Measurements from ENCODE around the gene DHRS9.

DNA sequence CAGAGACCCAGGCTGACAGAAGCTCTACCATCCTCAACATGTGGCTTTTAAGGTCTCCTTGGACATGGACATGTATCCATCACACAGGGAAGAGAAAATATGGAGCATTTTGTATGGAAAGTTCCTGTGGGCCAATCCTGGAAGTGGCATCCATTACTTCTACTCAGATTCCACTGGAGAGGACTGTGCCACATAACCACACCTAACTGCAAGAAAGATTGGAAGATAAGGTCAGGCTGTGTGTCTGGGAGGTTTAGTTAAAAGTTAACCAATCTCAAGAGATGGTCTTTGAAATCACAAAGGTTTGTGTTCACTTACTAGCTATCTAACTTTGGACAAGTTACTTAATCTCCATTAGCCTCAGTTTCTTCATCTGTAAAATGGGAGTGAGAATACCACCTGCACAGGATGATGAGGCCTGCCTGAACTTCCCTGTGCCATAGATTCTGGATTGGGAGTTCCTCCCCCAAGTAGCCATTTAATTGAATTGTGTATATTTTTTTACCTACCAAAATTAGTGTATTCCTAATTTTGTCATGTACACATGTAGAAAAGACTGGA, 34.3 kb upstream of the DHRS9 start:
- no peak for TF ChIP-seq KLF16 (tag by site-specific recombination; IDR thresholded peaks at IDR 0.05)
- no peak for TF ChIP-seq ZXDB (tag by site-specific recombination; IDR thresholded peaks at IDR 0.05)
- TF ChIP-seq ZNF274 (IDR thresholded peaks at IDR 0.05; ENCODE audit: low read length): no peak
- no peak for TF ChIP-seq ZNF274 (tag by site-specific recombination; IDR thresholded peaks at IDR 0.05; ENCODE audit: borderline replicate concordance)
- TF ChIP-seq, protein P1, sequence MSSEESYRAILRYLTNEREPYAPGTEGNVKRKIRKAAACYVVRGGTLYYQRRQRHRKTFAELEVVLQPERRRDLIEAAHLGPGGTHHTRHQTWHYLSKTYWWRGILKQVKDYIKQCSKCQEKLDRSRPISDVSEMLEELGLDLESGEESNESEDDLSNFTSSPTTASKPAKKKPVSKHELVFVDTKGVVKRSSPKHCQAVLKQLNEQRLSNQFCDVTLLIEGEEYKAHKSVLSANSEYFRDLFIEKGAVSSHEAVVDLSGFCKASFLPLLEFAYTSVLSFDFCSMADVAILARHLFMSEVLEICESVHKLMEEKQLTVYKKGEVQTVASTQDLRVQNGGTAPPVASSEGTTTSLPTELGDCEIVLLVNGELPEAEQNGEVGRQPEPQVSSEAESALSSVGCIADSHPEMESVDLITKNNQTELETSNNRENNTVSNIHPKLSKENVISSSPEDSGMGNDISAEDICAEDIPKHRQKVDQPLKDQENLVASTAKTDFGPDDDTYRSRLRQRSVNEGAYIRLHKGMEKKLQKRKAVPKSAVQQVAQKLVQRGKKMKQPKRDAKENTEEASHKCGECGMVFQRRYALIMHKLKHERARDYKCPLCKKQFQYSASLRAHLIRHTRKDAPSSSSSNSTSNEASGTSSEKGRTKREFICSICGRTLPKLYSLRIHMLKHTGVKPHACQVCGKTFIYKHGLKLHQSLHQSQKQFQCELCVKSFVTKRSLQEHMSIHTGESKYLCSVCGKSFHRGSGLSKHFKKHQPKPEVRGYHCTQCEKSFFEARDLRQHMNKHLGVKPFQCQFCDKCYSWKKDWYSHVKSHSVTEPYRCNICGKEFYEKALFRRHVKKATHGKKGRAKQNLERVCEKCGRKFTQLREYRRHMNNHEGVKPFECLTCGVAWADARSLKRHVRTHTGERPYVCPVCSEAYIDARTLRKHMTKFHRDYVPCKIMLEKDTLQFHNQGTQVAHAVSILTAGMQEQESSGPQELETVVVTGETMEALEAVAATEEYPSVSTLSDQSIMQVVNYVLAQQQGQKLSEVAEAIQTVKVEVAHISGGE (tag by site-specific recombination; conservative IDR thresholded peaks at IDR 0.05; ENCODE audit: low read depth): no peak
- TF ChIP-seq MEIS1 (CRISPR knock-in tag; IDR thresholded peaks at IDR 0.05; ENCODE audit: borderline replicate concordance): no peak
- no peak for TF ChIP-seq ZNF121 (tag by site-specific recombination; IDR thresholded peaks at IDR 0.05)
- no peak for TF ChIP-seq ZNF24 (tag by site-specific recombination; IDR thresholded peaks at IDR 0.05)
- TF ChIP-seq ZNF596 (tag by site-specific recombination; IDR thresholded peaks at IDR 0.05): no peak
- TF ChIP-seq, protein P2, sequence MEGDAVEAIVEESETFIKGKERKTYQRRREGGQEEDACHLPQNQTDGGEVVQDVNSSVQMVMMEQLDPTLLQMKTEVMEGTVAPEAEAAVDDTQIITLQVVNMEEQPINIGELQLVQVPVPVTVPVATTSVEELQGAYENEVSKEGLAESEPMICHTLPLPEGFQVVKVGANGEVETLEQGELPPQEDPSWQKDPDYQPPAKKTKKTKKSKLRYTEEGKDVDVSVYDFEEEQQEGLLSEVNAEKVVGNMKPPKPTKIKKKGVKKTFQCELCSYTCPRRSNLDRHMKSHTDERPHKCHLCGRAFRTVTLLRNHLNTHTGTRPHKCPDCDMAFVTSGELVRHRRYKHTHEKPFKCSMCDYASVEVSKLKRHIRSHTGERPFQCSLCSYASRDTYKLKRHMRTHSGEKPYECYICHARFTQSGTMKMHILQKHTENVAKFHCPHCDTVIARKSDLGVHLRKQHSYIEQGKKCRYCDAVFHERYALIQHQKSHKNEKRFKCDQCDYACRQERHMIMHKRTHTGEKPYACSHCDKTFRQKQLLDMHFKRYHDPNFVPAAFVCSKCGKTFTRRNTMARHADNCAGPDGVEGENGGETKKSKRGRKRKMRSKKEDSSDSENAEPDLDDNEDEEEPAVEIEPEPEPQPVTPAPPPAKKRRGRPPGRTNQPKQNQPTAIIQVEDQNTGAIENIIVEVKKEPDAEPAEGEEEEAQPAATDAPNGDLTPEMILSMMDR (tag by site-specific recombination; IDR thresholded peaks at IDR 0.05): no peak

Data from HEK293 (cell line).